Ammon's horn (tissue), 1 donor: ENCODE results near the gene CAB39.

Source experiments
- DNase-seq: peaks from one replicate; pipeline ENCODE4 v3.0.0-alpha.2; 2016; ENCODE audit warnings: low spot score

CAB39 gene

DNA sequence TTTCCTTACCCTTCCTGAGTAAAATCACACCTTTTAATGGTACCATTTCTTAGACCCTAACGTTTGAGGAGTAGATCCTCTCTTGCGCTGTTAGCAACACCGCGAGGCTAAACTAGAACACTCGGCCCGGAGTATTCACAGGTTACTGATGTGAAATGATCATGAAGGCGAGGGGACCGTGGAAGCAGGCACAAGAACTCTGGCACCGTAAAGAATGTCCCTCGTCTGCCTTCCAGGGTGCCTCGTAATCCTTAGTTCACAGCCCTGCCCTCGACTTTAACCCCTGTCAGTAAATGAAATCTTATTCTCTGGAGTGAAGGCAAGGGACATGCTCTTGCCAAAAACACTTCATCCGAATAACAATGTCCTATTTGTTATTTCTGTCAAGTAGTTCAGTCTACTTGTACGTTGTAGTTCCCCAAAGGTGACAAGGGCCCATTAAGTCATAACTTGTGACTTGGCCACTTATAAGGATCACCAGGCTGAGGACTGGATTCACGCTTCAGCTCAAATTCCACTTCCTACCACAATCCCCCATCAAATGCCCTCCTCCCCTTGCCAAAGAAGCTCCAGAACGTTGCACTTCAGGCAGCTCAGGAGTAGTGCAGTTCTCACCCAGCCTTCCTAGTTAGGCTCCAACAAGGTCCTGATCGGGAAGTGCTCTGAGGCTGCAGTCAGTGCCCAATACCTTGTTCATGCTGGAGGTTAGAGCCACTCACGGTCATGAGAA is 108.8 kb downstream of the CAB39 start:
- DNase-seq, result no peak

DNA sequence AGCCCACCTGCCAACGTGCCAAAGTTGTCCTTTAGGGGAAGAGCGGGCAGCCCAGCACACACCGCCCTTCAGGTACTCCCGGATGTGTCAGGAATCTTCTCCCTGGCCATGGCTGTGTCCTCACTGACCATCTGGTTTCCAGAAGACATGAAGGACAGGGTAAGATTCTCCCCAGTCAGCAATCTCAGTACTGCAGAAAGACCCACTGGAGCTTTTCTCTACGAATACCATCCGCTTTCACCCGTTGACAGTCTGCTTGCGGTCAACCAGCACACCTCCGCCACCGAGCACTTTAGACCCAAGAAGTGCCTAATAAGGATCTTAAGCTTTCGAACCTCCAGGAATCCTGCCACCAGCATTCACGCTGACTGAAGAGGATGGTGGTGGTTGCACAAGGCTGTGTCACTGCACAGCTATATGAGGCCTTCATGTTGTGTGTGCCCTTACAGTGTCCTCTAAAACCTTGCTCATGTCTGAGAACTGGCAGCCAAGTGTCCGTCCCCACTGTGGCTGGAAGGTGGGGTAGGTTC is 109.4 kb downstream of the CAB39 start:
- no peak for DNase-seq

GRCh38 chr2:230823264-230823964 is 110.8 kb downstream of the CAB39 start:
- DNase-seq, result no peak

DNA sequence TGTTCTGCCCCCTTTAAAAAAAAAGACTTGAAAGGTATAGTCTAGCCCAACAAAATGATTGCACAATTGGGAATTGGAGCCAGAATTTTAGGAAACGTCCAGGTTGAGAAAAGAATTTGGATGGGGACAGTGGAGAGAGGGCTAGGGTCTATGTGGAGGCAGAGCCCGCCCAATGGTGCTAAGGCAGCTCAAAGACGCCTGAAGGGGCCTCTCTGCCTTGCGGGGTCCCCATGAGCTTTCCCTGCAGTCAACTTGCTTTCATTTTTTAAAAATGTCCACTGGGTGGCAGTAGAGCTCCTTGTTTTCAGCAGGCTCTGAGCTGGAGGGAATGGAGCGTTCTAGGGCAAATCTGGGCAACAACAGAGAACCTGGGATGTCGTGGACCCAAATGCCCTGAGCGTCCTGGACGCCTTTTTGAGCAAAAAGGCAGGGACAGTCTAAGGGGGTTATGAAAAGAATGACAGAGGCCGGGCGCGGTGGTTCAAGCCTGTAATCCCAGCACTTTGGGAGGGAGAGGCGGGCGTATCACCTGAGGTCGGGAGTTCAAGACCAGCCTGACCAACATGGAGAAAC is 111.8 kb downstream of the CAB39 start:
- peak; percentile 87 for DNase-seq

GRCh38 chr2:230825354-230825753 is 112.7 kb downstream of the CAB39 start:
- DNase-seq, result no peak

GRCh38 chr2:230827774-230828271 is 115.2 kb downstream of the CAB39 start:
- no peak for DNase-seq

- DNase-seq, result no peak
These were observed 115.8 kb downstream of the CAB39 start for GRCh38 chr2:230828272-230828961.

- no peak for DNase-seq
These were observed 116.7 kb downstream of the CAB39 start for GRCh38 chr2:230829293-230829692.

GRCh38 chr2:230829959-230830358 is 117.3 kb downstream of the CAB39 start:
- DNase-seq, result no peak

GRCh38 chr2:230830428-230830827 is 117.8 kb downstream of the CAB39 start:
- no peak for DNase-seq

DNA sequence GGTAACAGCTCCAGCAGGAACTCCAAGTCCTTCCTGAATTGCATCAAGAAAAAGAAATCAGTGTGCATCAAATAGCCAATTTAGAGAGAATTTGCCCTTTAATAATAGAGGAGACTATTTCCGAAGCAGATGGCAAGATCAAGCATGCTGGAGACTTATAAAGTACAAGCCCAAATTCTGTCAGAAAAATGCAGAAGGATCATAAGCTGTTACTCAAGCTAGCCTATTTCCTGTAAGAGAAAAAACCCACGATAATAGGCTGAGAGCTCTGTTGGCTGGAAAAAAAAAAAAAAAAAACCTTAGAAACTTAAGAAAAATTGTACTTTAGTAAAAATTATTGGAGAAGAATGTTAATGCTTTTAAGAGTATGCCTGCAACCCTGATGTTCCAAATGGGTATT is 127.7 kb downstream of the CAB39 start:
- no peak for DNase-seq

- DNase-seq, result no peak
These were observed 129.8 kb downstream of the CAB39 start for GRCh38 chr2:230842473-230842872.

DNA sequence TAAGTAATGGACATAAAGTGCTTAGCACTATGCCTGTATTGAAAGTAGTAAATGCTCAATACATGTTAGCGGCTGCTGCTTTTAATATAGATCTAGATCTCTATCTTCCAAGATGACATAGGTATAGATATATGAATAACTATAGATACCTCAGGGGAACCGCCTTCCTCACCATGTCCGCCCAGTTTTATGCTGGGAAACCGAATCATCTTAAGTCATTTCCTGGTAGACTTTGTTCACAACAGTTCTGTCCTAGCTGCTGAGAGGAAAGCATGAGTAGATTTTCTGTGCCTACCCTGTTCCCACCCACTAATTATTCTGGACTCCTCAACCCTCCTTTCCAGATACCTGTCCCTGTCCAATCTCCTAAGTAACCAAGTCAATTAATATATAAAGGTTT is 130.5 kb downstream of the CAB39 start:
- no peak for DNase-seq

DNA sequence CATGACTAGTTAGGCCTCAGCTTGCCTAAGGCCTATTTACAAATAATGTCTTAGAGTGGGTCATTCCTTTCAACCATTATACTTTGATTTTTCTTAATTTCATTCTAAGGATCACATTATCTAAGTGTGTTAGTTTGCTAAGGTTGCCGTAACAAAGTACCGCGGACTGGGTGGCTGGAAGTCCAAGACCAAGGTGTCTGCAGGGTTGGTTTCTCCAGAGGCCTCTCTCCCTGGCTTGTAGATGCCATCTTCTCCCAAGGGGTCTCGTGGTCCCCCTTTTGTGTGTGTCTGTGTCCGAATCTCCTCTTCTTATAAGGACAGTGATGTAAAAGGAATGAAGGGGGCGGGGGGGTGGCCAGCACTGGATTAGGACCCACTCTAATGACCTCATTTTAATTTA is 133.7 kb downstream of the CAB39 start:
- DNase-seq, result no peak

DNA sequence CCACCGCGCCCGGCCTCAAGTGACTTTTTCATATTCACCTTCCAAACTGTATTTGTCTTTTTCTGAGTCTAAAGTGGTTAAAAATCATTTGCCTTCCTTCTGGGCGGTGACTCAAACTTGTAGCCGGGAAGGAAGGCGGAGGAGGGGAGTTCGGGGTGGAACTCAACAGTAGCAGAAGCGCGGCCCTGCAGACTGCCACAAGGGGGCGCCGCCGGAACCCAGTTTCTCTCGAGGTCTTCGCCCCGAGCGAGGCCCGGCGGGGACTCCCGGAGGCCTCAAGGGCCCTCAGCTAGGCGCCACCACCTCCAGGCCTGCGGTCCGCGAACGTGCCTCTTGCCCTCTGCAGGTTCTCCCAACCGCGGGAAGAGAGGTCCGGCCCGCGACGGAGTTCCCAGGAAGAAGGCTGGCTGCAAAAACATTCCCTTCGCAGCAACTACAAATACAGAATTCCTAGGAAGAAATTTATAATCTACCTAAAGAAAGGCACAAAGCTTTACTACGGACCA is 135.3 kb downstream of the CAB39 start:
- peak; percentile 76 for DNase-seq

DNA sequence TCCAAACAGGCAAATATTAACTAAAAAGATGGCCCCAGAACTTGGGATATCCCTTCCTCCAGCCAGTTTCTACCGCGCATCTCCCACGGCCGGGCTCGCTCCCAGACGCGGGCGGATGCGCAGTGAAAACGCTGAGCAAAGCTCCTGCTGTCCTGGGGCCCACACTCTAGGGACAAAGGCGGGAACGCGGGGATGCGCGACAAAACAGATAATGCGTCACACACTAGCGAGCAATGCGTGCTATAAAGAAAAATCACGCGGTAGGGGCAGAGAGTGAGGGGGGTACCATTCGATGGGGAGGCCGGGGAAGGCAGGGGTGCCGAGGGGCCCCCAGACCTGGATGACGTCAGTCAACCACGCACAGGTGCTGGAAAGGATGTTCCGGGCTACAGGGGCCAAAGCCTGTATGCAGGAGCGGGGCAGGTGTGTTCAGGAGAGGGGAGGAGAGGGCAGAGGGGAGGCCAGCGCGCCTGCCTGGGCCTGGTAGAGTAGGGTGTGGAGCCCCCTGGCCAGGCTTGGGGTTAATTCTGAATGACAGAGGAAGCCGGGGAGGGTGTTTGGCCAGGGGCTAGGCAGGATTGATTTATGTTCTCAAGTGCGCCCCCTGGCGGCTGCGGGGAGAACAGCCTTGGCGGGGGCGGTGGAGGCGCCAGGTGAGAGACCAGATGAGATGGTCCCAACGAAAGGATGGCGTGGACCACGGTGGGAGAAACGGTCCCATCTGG is 137.2 kb downstream of the CAB39 start:
- no peak for DNase-seq

DNA sequence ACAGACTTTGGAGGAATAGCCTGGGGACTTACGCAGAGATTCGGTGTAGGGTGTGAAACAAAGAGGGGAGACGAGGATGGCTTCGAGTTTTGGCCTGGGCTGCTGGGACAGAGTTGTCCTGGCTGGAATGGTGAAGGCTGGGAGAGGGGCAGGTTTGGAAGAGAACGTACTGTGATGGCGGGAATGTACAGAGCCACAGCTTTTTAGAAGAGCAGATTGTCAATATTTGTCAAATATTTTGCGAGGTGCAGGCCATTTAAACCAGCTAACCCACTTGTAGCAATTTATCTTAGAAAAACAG is 137.7 kb downstream of the CAB39 start:
- DNase-seq, result no peak

- DNase-seq, result no peak
These were observed 139.5 kb downstream of the CAB39 start for GRCh38 chr2:230852113-230852512.

- DNase-seq, result no peak
These were observed 149.1 kb downstream of the CAB39 start for GRCh38 chr2:230861552-230862255.

- no peak for DNase-seq
These were observed 149.7 kb downstream of the CAB39 start for GRCh38 chr2:230862292-230862691.

DNA sequence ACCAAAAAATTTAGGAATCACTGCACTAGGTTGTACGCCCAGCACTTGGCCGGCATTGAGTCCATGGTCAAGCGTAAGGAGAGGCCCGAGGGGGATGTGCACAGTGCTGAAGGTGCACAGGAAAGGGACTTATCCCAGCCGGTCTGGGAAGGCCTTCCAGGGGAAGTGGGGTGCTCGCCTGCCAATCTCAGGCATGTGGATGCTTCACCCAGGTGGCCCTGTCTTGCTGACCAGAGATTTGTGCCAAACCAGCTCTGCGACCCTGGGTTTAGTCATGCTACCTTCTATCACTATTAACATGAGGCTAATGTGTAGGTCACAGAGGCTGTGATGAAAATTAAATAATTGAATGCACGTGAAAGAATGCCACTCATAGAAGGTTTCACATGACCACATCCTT is 150.4 kb downstream of the CAB39 start:
- no peak for DNase-seq
